Activated CD8-positive, alpha-beta memory T cell treated with anti-CD3 and anti-CD28 coated beads for 36 hours (primary cell): ENCODE data around the gene MICALL1. TPM values are rescaled to one million over a fixed set of nuclear protein-coding genes. Genes with fewer than 3 reads are reported as not detected.
"Not testable (repeated sequence)": the region's sequence is repeated elsewhere in the genome, so short reads cannot be mapped to it uniquely, and the experiment has no call there.

ENCODE experiments used
- CTCF ChIA-PET: fragments of 350-600 bp; sonication (Branson Sonifier 250); formaldehyde crosslinking; loops from one replicate; lab custom pipeline; 2021; ENCODE audit warnings: antibody characterized with exemption; lab: Charles Lee
- POLR2A ChIA-PET: fragments of 350-600 bp; sonication (Branson Sonifier 250); formaldehyde crosslinking; loops from one replicate; lab custom pipeline; 2021; ENCODE audit warnings: antibody characterized with exemption; lab: Charles Lee
- total RNA-seq, 2 experiments: library from RNA; stranded (reverse); gene quantifications; one replicate each; pipeline ENCODE4 v1.2.3, GENCODE V29; 2021

Gene MICALL1
- total RNA-seq, 2 experiments from 2014 or later = 17.9 to 20.5 TPM

DNA sequence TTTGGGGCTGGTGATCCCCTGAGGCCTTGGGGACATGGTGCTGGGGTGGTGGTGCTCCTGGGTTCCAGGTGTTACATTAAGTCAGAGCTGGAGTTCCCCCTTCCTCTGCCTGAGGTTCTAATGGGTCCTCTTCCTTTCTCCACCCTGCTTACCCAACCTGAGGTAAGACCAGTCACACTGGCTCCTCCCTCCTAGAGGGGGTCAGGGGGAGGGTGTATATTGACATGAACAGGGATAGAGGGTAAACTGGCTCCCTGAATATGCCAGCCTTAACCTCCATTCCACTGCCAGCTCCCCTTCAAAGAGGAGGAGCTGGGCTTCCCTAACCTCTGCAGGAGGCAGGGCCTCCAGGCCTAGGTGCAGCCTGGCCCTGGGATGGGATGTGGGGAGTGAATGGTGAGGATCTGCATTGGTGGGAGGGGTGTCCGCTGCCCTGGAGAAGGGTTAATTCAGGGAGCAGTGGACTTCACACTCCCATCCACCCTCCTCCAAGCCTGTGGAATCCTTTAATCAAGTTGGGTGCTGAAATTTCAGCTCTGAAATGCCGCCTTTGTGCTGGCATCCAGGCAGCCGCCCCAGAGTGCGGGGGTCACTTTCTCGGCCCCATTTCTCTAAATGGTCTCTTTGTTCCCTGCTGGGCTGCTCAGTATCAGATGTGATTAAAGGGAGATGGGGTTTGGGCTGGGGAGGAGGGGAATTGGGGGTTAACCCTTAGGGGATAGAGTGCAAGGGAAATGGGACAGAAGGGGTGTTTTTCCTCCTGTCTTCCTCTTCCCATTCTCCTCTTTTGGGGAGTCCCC lies 62.6 kb downstream of the MICALL1 start:
- ChIA-PET POLR2A (no interaction called here), CTCF (no interaction called here)

DNA sequence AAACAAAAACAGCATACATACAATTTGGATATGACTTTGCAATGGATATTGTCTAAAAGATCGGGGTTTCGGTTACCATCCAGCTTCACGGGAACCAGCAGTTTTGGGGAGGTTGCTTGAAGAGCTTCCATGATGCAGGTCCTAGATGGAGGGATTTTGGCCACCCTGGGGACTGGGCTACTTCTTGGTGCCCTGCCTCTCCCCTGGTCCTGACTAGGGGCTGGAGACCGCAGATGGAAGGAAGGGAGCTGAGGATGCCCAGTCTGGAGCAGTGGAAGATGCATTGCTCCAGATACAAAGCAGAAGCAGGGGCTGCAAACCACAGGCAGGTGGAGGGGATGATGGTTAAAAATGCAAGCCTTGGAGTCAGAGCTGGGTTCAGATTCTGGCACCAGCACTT lies 64.8 kb downstream of the MICALL1 start:
- POLR2A ChIA-PET = no interaction called here

GRCh38 chr22:37971475-37972434 lies 65.7 kb downstream of the MICALL1 start:
- POLR2A ChIA-PET = no interaction called here
- CTCF ChIA-PET = no interaction called here

More for the DNA sequence above, 64.8 kb downstream of the MICALL1 start:
- CTCF ChIA-PET = no interaction called here

DNA sequence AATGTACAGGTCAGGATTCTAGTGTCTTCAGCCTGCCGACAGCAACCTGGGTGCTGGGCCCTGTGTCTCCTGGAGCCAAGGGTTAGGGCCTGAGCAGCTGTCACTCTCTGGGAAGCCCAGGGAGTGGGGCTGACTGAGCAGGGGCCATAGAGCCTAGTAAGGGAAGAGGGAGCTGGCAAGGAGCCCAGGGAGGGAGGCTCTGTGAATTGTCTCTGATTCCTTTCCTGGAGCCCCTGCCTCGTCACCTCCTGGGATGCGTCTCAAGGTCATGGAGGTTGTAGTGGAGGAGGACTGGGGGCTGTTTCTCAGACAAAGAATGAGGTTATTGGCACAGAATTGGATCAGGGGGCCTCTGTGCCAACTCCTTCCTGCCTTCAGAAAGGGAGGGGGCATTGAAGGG lies 66.4 kb downstream of the MICALL1 start:
- ChIA-PET POLR2A (no interaction called here), CTCF (no interaction called here)

GRCh38 chr22:37973271-37974170 lies 67.4 kb downstream of the MICALL1 start:
- ChIA-PET POLR2A (no interaction called here), CTCF (no interaction called here)

GRCh38 chr22:37975153-37975552 lies 69.1 kb downstream of the MICALL1 start:
- POLR2A ChIA-PET = no interaction called here
- CTCF ChIA-PET = no interaction called here

GRCh38 chr22:37976022-37976421 lies 69.9 kb downstream of the MICALL1 start:
- POLR2A ChIA-PET = not testable (repeated sequence)
- CTCF ChIA-PET = interaction anchor here (1.1 to 1.2 kb wide), 2 partner anchors 158 to 159 kb away, joined by 3 to 4 read pairs; no protein-coding TSS in a partner anchor

DNA sequence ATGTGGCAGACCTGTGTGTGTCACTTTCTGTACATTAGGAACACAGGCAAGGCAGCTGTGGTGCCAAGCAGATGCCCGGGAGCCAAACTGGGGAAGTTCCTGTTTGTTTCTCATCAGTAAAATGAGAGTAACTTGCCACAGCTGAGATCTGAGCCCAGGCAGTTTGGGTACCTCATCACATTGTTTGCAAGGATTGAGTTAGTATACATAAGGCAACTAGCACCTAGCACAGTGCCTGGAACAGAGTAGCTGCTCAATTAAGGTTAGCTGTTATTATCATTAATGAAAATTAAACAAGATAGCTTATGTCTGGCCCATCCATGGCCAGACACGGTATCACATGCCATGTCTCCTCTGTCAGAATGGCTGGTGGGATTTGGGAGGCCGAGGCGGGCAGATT lies 70.5 kb downstream of the MICALL1 start:
- POLR2A ChIA-PET = no interaction called here
- CTCF ChIA-PET = interaction anchor here (1.1 to 1.2 kb wide), 2 partner anchors 158 to 159 kb away, joined by 3 to 4 read pairs; no protein-coding TSS in a partner anchor

- ChIA-PET CTCF (no interaction called here), POLR2A (no interaction called here)
Observed at GRCh38 chr22:37979782-37980181, 73.7 kb downstream of the MICALL1 start.

DNA sequence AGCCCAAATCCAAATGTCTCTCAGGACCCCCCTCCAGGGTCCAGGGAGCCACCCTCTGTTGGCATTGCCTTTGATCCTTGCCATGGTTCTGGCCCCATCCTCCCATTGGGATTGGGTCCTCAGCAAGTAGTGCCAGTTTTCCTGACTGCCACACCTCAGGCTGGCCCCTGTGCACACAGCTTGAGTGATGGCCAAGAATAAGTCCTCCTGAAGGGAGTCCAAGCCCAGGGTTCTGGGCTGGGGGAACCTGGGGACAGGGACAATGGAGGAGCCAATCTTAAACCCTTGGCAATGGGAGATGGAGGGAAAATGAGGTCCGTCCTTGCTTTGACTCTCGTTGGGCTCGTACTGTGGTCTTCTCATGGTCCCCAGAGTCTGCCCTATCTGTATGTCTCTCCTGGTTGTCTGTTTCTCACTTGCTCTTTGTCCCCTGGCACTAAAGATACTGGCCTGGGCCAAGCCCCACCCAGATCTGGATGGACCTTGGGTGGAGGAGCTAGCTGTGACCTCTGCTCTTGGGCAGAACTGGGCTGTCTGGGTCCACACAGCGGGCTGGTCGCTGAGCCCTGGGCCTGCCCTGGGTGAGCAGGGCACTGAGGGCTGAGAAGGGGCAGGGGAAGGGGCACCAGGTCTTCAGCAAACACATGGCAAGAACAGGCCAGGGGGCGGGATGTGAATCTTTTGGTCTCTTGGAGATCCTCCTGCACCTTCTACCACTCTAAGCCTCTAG lies 75.3 kb downstream of the MICALL1 start:
- ChIA-PET POLR2A (no interaction called here), CTCF (no interaction called here)

- POLR2A ChIA-PET = no interaction called here
- CTCF ChIA-PET = no interaction called here
Observed at GRCh38 chr22:37982151-37982785, 76.2 kb downstream of the MICALL1 start.

GRCh38 chr22:37982938-37983859 lies 77.1 kb downstream of the MICALL1 start:
- POLR2A ChIA-PET = no interaction called here
- CTCF ChIA-PET = no interaction called here

- ChIA-PET CTCF (no interaction called here), POLR2A (no interaction called here)
Observed at GRCh38 chr22:37983860-37984791, 78.0 kb downstream of the MICALL1 start, which contains the start of gene SOX10. Gene SOX10, minus strand, starts transcription at chr22:37984555. Its CDS starts 771 bp downstream, at chr22:37983784.

- CTCF ChIA-PET = no interaction called here
- POLR2A ChIA-PET = no interaction called here
Observed at GRCh38 chr22:37985050-37985585, 79.0 kb downstream of the MICALL1 start.

DNA sequence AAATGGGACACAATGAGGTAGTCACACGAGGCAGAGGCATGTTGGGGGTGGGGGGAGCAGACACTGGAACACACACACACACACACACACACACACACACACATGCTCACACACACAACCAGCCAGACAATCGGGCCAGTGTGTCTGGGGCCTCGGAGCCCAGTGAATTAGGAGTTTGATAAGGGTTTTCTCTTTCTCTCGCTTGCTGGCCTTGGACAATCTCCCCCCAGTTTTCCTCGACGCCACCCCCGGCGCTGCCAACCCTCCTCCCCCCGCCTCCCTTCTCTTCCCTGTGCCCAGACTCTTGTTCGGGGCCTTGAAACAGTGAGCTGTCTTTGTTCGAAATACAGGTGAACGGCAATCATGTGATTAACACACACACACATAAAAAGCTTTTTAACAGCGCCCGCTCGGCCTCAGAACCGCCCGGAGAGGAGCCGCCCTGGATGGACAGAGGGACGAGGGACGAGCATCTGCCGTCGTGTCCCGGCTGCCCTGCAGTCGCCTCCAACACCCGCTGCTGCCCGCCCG lies 79.7 kb downstream of the MICALL1 start:
- CTCF ChIA-PET = no interaction called here
- POLR2A ChIA-PET = no interaction called here
